ENCODE results near the gene DNAAF1. TPM values are rescaled to one million over a fixed set of nuclear protein-coding genes. Genes with fewer than 3 reads are reported as not detected.

Gene DNAAF1
- polyA plus RNA-seq, 5 donors: 3.6 to 21.5 (median 15.5) TPM

DNA sequence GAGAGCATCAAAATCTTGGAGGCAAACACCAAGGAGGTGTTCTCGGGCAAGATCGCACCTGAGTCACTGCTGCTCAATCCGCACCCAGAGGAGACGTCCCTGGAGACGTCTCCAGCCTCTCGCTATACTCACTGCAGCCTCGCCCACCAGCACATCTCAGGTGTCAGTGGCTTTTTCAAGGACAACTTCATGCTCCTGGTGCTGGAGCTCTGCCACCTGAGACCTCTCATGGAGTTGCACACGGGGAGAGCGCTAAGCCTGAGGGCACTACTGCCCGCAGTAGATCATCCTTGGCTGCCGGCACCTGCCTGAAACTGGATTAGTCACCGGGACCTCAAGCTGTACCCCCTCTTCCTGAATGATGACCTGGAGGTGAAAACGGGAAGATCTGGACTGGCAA is 25.7 kb upstream of the DNAAF1 start:
- DNase-seq: no peak

DNA sequence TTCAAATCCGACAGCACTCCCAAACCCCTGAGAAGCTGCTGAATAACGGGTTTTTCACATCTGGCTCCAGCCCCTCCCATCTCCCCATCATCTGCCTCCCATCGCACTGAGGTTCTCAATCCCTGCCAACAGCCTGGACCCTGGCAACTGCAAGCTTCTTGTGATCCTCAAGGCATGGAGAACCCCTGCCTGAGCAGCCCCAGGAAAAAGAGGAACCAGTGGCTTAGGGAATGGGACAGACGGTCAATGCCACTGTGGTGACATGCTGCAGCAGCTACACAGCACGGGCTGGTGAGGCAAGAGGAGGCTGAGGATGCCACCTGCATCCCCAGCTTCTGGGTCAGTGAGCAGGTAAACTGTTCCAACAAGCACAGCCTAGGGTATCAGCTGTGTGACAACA is 25.1 kb upstream of the DNAAF1 start:
- DNase-seq: no peak

DNA sequence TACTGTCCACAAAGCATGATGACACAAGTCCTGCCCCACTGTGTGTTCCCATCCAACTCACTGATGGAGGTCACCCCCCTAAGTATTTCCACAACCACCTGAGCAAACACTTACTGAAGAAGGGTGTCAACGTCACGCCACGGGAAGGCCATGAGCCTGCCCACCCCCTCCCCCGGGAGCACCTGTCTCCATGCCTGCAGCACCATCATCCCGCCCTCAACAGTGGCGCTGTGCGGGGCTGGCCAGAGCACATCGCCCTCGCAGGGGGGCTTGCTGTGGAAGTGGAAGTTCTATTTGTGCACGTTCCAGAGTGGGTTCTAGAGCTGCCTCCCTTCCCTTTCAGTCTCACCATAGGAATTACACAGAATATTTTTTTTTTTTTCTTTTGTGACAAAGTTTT is 24.1 kb upstream of the DNAAF1 start:
- DNase-seq: no peak

DNA sequence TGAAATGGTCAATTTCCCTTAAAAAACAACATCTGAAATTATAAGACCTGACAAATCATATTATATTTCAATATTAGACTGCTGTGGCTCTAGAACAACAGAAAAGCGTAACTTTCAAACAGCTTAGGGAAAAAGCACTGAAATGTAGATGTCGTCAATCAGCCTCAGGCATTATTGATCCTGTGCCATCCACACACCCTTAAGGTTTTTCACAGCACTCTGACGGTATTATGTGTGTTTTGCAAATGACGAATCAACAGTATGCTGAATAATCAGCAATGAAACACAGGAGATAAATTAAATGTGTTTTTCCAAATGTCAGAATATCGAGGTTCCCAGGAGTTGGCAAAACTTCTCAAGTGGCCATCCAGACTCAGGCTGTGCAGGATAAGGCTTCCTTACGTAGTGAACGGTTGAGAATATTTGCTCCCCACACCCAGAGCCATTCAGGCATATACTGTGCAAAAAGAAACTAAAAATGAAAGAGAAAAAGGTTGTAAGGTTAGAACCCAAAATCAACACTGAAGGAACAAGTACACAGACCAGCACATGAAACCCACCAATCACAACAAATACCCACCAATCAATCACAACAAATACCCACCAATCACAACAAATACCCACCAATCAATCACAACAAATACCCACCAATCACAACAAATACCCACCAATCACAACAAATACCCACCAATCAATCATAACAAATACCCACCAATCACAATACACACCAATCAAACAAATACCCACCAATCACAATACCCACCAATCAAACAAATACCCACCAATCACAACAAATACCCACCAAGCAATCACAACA is 20.6 kb upstream of the DNAAF1 start:
- no peak for DNase-seq

DNA sequence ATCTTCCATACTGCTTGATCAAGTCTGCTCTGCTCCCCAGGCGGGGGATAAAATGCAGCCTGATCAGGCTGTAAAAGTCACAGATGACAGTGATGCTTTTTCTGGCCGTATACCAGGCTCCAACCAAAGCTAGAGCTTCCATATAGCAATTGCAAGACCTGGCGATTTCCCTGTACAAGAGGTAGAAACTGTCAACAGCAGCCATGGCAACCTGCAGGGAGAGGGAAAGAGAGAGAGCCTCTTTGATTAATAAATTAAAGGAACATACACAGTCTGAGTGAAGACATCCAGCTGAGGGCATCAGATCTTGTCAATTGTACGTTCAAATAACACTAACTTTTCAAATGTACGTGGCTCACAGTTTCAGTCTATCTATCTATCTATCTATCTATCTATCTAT is 14.0 kb upstream of the DNAAF1 start:
- DNase-seq: no peak

DNA sequence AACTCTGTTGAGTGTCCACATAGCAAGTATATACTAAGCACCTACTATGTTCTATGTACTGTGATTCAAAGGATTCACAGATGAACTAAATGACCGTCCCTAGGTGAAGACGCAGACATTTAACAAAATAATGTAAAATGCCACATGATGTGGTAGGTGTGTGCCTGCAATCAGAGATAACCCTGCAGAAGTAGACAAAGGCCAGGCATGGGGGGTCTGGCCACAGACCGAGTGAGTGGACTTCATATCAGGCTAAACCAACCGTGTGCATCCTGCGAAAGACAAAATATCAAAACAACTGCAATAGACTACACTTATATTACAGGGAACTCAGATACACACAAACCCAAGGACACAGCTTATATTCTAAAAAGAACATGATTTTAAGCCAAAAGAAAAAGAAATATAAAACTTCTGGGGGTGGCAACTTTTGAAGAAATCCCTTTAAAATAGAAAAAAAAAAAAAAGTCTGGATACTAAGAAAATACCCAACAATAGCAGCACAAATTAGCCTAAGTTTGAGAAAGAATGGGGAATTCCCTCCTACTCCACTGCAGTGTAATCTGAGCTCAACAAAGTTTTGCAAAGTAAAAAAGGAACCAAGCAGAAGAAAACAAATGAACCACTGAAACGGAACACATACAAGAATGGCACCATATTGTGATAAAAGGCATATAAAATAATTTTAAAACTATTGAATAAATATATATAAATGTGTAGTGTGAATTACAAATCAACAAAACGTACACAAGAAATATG is 12.4 kb upstream of the DNAAF1 start:
- DNase-seq: no peak

DNA sequence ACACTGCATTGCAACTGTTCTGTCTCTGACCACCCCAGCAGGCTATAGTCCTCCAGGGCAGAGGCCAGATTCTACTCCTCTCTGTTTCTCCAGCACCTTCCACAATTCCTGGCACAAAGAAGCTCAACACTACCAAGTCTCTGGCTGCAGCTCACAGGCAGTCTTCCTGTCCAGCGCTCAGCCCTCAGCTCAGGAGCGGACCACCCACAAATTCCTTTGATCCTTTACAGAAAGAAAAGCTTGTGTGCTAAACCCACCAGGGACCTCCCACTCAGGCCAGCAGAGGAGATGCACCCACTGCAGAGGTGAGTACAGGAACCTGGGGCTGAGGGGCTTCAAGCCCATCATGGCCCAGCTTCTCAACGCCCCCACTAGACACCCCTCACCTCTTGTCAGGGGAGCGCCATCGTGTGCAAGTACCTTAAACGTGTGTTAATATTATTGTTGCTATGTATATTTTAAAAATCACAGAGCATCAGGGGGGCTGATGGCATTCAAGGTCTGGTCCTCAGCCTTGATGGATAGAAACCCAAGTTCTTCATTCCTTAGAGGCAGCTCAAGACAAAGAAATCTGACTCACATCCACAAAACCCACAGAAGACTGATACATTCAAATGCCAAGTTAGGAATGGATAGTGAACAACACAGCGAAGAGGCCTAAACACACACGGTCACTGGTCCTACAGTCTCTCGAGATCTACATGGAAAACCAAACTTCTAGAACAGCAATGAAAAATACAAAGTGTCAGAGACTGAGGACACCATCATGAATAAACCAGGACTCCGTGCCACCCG is 8.6 kb upstream of the DNAAF1 start:
- DNase-seq: no peak

DNA sequence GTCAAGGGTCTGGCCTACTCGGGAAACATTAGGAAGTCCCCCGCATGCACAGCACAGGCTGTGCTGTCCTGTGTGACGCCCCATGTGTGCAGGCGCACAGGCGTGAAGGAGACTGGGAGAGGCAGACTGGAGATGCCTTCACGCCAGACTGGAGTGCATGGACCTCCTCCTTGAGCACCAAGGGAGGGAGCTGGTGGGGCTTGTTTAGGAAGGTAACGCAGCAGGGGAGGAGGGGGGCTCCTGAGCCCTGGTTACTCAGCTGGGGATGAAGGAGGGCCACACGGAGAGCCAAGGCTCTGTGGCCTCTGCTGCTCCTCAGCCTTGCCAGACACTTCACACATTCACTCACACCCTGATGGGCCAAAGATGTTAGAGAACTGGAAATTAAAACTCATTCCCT is 7.8 kb upstream of the DNAAF1 start:
- DNase-seq: no peak

DNA sequence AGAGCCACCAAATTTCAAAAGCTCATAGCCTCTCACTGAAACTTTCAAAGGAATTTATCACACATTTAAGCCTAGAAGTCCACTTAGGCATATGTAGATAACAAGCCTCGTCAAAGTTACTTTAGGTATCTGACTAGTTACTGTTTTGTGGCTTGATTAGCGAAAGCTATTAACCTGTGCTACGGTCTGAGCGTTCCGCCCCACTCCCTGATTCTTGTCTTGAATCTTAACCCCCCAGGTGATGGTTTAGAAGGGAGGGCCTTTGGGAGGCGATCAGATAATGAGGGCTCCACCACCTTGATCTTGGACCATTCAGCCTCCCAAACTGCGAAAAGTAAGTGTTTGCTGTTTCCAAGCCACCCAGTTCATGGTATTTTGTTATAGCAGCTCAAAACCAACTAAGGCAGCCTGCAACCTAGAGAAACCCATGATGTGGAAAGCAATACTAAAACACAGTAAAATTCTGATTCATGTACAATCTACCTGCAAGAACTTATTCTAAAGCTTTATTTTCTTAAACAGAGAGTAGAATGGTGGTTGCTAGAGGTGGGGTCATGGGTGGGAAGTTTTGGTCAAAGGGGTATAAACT is 7.2 kb upstream of the DNAAF1 start:
- no peak for DNase-seq

DNA sequence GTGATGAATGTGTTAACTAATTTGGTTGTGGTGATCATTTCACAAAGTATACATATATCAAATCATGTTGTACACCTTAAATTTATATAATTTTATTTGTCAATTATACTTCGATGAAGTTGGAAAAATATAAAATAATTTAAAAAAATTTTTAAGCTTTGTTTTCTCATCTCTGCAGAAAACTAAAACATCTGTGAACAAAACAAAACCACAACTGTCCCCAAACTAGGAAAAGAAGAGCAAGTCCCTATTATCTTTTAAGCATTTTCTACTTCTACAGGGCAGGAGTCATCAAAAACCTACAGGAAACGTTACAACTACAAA is 6.6 kb upstream of the DNAAF1 start:
- DNase-seq: no peak

DNA sequence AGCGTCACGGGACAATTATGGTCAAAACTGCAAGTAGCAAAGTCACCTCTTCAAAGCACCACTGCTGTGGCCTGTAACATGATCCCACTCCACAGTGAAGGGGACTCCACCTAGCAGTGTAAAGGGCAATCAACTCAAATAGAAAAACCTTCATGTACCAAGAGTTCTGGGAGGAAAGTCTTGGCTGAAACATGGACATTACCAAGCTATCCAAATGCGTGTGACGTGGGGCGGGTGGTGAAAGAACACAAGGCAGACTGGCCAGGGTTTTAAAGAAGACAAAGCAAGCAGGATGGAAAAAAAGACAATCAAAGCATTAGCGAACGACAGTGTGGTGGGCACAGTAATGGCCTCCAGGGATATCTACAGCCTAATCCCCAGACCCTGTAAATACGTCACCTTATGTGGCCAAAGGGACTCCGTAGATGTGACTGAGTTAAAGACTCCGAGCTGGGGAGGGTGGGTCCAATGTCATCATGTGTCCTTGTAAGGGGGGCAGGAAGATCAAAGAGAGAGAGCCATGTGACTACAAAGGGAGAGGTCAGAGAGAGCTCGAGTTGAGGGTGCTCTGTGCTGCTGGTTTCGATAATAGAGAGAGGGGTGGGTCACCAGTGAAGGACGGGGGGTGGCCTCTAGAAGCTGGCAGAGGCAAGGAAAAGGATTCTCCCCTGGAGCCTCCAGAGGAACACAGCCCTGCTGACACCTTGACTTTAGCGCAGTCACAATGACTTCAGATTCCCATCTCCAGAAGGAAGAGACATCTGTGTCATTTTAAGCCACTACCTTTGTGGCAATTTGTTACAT is 6.1 kb upstream of the DNAAF1 start:
- DNase-seq: peak; percentile 45 to 53

DNA sequence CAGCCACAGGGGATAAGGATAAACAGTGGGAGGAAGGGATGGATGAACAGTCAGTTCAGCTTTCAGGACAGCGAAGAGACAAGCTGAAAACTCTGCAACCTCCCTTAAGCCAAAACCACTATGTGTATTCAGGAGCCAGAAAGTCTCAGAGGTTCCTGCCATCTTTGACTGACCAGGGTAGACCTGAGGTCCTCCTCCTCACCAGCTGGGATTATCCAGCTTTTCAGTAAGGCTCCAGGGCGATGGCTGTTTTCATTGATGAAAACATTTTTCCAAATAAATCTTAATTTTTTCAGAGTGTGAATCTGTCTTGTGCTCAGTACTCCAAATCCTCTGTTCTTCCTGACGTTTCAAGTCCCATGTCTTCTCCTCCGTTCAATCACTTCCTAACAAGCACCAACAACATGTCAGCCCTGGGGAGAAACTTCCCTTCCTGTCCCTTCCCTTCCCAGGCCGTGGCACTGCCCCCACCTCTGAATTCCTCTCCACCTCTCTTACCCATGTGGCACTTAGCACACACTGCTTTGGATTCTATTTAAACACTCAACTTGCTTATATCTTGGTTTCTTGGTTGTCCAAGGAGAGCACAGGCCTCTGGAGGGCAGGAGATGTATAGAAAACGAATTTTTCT is 5.4 kb upstream of the DNAAF1 start:
- DNase-seq: no peak

DNA sequence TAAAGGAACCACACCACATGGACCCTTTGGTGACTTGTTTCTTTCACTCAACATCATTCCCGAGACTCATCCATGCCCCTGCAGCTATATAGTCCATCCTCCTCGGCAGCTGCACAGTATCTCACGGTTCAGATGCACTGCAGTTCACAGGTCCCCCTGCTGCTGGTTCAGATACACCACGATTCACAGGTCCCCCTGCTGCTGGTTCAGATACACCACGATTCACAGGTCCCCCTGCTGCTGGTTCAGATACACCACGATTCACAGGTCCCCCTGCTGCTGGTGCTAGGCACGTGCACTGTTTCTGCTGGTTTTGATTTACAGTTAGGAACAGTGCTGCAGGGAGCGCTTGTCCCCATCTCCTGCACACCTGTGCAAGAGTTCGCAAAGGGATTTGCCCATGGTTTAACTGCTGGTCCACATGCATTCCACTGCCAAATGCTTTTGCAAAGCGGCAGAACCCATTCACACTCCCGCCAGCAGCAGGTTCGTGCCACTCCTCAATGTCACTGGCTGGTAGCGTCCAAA is 3.9 kb upstream of the DNAAF1 start:
- DNase-seq: no peak

DNA sequence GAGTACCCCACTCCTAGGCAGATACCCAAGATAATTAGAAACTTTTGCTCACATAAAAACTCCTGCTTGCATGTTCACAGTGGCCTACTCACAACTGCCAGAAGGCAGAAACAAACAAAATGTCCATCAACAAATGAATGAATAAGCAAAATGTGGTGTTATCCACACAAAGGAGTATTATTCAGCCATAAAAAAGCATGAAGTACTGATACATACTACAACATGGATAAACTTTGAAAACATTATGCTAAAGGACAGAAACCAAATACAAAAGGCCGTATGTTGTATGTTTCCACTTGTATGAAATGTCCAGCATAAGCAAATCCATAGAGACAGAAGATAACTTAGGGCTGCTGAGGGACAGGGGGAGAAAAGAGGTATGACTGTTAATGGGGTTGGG is 2.0 kb upstream of the DNAAF1 start:
- no peak for DNase-seq

DNA sequence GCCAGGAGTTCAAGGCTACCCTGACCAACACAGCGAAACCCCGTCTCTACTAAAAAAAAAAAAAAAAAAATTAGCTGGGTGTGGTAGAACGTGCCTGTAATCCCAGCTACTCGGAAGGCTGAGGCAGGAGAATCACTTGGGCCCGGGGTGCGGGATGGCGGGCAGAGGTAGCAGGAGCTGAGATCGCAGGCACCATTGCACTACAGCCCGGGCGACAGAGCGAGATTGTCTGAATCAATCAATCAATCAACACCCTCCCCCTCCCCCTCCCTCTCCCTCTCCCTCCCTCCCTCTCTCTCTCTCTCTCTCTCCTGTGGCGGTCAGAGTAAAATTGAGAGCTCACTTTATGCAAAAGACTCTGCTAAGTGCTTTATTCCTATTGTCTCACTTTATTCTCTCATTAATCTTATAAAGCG is 1.3 kb upstream of the DNAAF1 start:
- DNase-seq: no peak

DNA sequence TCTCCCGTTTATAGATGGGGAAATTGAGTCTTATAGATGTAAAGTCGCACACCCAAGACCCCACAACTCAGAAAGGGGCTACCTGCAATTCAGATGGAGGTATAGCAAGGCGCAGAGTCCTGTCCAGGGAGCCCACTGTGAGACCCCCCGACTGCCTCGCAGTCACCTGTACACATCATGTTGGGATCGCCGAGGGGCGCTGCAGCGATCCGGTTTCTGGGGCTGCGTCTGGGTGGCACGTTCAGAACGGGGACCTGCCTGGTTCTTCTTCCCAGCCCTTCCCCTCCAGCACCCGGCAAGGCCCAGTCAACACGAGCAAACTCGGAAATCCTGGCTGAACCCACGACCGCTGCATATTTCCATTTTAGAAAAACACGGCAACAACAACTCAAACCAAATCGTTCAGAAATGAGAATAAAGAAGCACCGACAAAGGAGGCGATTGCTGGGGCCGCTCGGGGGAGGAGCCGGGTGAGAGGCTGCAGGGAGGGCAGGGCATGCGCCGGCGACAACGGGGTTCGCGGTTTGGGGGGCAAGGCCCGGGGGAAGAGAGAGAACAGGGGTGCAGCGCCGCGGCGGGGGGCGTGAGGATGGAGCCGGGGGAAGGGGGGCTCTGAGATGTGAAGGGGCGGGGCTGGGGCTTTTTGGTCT is 774 bp upstream of the DNAAF1 start:
- DNase-seq: peak in 1 of 2 donors; percentile 25

DNA sequence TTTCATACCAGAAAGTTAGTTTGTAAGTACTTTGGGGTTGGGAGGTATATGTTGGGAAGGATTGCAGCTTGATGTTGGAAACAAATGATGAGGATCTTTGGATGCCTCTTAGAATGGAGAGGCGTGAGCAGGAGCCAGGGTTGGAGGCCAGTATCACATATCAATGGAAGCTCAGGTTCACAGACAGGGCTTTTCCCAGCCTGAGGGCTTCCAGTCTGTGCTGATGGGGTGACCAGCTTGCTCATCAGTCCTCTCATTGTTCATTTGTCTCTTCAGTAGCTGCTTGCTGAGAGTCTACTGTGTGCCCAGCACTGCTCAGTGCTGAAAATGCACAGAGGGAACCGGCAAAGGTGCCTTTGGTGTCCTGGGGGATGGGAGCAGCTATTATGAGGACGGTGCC is 5.8 kb downstream of the DNAAF1 start:
- DNase-seq: no peak

DNA sequence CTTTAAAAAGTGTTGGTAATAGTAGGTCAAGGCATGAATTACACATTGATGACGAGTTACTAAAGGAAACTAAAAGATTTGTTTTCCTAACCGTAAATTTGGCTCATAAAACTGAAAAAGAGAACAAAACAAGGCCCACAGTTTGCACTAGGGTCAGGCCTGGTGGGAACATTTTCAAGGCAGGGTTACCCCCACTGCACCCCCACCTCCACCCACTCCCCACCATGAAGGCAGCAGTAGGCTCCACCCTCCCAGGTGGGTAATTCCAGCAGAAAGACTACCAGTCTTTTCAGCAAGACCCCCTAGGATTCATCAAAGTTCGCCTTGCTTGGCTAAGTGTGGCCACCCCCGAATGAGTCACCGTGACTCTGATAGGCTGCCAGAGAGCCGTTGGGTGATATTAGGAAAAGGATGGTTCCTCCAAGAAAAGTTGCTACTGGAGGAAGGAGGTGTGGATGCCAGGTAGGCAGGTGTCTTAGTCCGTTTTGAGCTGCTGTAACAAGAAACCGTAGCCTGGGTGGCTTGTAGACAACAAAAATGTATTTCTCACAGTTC is 8.6 kb downstream of the DNAAF1 start:
- no peak for DNase-seq

DNA sequence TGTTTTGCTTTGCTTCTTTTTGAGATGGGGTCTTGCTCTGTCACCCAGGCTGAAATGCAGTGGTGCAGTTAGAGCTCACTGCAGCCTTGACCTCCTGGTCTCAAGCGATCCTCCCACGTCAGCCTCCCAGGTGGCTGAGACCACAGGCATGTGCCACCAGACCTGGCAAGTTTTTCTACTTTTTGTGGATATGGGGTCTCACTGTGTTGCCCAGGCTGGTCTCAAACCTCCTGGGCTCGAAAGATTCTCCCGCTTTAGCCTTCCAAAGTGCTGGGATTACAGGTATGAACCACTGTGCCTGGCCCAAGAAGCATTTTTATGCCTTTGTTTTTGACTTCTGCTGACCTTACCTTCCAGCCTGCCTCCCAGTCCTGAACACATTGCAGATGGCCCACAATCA is 10.1 kb downstream of the DNAAF1 start:
- no peak for DNase-seq

DNA sequence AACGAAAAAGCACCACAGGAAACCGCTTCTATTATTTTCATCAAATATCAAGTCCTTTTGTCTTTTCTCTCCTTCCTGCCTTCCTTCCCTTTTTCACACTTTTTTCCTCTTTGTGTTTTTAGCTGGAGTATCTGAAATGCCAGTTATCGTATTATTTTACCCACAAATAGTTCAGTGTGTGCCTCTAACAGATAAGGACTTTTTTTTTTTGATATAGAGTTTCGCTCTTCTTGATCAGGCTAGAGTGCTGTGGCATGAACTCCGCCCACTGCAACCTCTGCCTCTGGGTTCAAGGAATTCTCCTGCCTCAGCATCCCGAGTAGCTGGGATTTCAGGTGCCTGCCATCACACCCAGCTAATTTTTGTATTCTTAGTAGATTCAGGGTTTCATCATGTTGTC is 10.7 kb downstream of the DNAAF1 start:
- no peak for DNase-seq

All from right lung (tissue), 5 donors.